Activated CD8-positive, alpha-beta memory T cell treated with anti-CD3 and anti-CD28 coated beads, Interleukin-2, amount 50 U/mL, for 24 hours (primary cell): Measurements from ENCODE around the gene SPTBN5.

Source experiments
- DNase-seq: peaks from one replicate; pipeline ENCODE4 v3.0.0-alpha.2; 2020; ENCODE audit errors: extremely low read depth

The SPTBN5 gene

DNA sequence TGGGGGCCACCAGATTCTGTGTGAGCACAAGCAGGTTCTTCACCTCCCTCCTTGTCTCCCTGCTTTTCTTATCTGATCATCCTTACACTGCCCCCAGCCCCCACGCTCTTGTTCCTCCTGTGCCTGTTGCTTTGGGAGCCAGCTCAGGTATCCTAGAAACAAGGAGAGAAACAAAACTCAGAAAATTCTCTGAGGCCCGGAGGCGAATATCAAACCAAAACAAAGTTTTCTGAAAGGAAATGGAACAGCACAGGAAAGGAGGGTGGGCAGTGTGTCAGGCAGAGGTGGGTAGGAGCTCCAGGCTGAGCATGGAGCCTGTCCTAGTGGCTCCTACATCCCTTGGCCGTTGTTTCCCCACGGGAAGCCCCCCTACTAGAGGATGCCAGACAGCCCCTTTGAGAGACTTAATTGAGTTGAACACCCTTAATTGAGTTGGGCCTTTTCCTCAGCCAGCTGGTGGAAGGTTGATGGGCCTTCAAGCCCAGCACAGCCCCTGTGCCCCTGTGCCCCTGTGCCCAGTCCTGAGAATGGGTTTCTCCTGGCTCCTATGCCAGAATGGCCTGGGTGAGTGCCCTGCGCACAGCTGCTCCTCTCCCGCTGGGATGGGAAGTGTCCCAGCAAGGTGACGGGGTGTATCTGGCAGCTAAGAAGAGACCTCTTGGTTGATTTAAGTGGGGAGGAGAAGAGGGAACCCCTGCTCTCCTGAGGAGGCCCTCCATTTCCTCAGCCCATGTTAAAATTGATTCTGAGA is 88.8 kb downstream of the SPTBN5 start:
- DNase-seq: no peak

DNA sequence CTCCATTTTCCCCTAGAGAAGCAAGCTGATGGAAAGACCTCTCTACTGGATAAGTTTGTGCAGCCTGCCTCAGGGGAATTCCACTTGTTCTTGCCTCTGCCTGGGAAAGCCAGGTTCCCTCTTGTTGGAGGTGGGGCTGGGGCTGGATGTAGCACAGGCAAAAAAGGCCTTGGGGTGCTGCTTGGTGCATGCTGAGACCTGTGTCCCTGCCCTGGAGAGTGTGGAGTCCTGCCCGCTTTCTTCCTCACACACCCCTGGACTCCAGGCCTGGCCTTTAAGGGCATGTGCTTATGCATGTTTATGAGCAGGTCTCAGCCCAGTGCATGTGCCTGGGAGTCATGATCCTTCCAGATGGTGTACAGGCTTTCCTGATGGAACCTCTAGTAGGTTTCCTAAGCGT is 89.5 kb downstream of the SPTBN5 start:
- no peak for DNase-seq

DNA sequence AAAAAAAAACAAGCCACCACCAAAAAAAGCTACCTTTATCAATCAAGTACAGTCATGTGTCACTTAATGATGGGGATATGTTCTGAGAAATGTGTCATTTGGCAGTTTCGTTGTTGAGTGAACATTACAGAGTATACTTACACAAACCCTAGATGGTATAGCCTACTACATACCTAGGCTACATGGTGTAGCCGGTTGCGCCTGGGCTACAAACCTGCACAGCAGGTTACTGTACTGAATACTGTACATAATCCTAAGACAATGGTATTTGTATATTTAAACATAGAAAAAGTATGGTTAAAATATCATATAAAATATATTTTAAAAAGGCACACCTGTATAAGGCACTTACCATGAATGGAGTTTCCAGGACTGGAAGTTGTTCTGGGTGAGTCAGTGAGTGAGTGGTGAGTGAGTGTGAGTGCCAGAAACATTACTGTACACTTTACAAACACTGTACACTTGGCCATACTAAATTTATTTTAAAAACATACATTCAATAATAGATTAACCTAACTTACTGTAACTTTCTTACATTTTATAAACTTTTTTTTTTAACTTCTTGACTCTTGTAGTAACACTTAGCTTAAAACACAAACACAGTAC is 91.9 kb downstream of the SPTBN5 start:
- no peak for DNase-seq

DNA sequence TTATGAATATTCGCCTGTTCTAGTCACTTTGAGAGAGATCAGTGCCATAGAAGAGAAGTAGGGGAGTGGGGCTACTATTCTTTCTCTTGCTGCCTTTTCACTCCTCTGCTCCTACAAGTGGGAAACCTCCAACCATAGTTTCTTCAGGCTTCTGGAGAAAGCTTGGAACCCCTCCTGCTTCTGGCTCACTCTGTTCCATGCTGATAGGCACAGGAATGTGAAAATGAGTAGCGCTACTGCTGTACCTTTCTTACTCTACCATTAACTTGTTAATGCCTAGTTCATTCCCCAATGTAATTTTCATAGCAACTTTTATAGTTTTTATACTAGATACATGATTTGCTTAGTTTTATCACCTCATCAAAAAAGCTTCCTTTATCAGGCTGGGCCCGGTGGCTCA is 92.7 kb downstream of the SPTBN5 start:
- DNase-seq: no peak

DNA sequence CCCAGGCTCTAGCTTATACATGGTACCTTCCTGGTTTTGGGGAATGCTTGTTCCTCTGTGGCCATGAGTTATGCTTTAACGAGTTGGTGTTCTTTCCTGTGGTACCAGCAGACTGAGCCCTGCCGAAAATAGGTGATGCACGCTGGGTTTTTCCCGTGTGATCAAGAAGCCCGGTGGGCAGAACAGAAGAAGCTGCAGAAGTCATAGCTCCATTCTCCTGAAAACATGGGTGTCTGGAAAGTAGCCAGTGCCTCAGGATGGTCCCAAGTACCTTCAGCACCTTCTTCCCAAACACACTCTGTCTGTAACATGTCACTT is 94.4 kb downstream of the SPTBN5 start:
- DNase-seq: no peak

DNA sequence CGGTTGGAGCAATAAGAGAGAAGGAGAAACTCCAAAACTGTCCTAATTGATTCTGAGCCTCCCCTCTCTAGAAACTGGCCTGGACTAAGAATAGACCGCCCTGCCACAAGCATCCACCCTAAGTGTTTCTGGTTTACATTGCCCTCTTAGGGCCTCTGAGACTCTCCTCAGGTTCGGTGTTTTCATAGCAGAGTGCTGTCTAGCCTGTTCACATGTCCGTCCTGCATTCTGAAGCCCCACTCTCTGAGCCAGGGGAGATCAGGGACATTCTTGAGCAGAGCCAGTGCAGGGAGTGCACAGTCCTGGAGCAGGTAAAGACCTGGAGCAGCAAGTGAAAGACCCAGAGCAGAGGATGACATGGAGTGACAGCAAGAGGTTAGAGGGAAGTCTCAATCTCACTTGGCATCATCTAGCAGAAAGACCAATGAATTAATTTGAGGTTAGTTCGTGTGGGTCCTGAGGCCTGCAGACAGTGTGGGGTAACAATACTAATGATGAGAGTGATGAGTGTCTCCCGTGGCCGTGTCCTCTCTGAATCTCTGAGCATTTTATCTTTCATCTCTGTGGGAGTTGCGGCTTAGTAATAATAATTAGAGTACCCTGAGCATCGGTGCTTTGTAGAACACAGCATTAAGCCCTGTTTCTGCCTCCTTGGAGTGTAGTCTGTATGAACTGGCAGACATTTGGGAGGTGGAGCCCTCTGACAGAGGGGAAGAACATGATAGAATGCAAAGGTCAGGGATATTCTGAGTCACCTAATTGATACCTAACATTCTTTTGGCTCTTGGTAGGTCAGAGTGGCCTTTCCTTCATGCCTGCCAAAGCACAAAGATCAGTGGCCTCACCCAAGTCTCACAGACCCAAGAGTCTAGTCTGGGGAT is 95.0 kb downstream of the SPTBN5 start:
- no peak for DNase-seq
